HUES48 (cell line): ENCODE data around the gene PEX5L.

Experiments used
- H3K27ac ChIP-seq: one replicate; pipeline ENCODE4 v1.7.0; 2013; ENCODE audit warnings: low read depth, low read length, inconsistent platforms
- H3K27me3 ChIP-seq: 2 replicates; pipeline ENCODE4 v1.6.1; 2013; ENCODE audit warnings: mild to moderate bottlenecking, low read length; ENCODE audit not compliant: control insufficient read depth, insufficient read depth
- H3K36me3 ChIP-seq: 2 replicates; pipeline ENCODE4 v1.6.1; 2013; ENCODE audit warnings: low read length; ENCODE audit not compliant: control insufficient read depth, insufficient read depth
- H3K4me1 ChIP-seq: 2 replicates; pipeline ENCODE4 v1.6.1; 2013; ENCODE audit warnings: mild to moderate bottlenecking, low read length; ENCODE audit not compliant: control insufficient read depth, insufficient read depth
- H3K4me3 ChIP-seq: 2 replicates; pipeline ENCODE4 v1.5.1; 2013; ENCODE audit warnings: mild to moderate bottlenecking, low read depth, low read length
- H3K9ac ChIP-seq: 2 replicates; pipeline ENCODE4 v1.6.1; 2013; ENCODE audit warnings: mild to moderate bottlenecking, low read depth, low read length, moderate library complexity
- H3K9me3 ChIP-seq: 2 replicates; pipeline ENCODE4 v1.6.1; 2013; ENCODE audit warnings: low read length; ENCODE audit not compliant: control insufficient read depth, insufficient read depth

PEX5L gene

GRCh38 chr3:179760944-179761343 lies 275.8 kb downstream of the PEX5L start:
- no peak overlapping the region for H3K9ac ChIP-seq
- no peak overlapping the region for H3K27ac ChIP-seq
- no peak overlapping the region for H3K4me3 ChIP-seq
- H3K27me3 ChIP-seq: no peaks in the 10 kb centered on the region
- no peaks in the 10 kb centered on the region for H3K9me3 ChIP-seq
- peaks cover 64% of the 10 kb centered on the region for H3K36me3 ChIP-seq
- H3K4me1 ChIP-seq: no peaks in the 10 kb centered on the region

GRCh38 chr3:179750720-179751328 lies 285.9 kb downstream of the PEX5L start:
- Histone ChIP-seq H3K9me3 (no peaks in the 10 kb centered on the region), H3K4me3 (no peak overlapping the region), H3K4me1 (peaks cover 6% of the 10 kb centered on the region; the same call in 1 of the 2 replicates), H3K9ac (no peak overlapping the region), H3K36me3 (peaks cover 33% of the 10 kb centered on the region), H3K27me3 (no peaks in the 10 kb centered on the region), H3K27ac (no peak overlapping the region)

- Histone ChIP-seq H3K9me3 (no peaks in the 10 kb centered on the region), H3K27ac (no peak overlapping the region), H3K36me3 (peaks cover 40% of the 10 kb centered on the region), H3K9ac (no peak overlapping the region), H3K4me3 (no peak overlapping the region), H3K27me3 (no peaks in the 10 kb centered on the region), H3K4me1 (peaks cover 11% of the 10 kb centered on the region)
Observed at GRCh38 chr3:179745716-179746115, 291.0 kb downstream of the PEX5L start.

- Histone ChIP-seq H3K9me3 (no peaks in the 10 kb centered on the region), H3K4me3 (no peak overlapping the region), H3K27ac (no peak overlapping the region), H3K27me3 (no peaks in the 10 kb centered on the region), H3K36me3 (peaks cover 44% of the 10 kb centered on the region), H3K9ac (no peak overlapping the region), H3K4me1 (peaks cover 7% of the 10 kb centered on the region; the same call in 1 of the 2 replicates)
Observed at GRCh38 chr3:179745079-179745478, 291.7 kb downstream of the PEX5L start.
